ENCODE measurements around the gene SSBP4. TPM values are rescaled to one million over a fixed set of nuclear protein-coding genes. Genes with fewer than 3 reads are reported as not detected.

SSBP4 gene
- total and polyA plus RNA-seq, 12 donors, result 9.1 to 160 (median 73.7) TPM

DNA sequence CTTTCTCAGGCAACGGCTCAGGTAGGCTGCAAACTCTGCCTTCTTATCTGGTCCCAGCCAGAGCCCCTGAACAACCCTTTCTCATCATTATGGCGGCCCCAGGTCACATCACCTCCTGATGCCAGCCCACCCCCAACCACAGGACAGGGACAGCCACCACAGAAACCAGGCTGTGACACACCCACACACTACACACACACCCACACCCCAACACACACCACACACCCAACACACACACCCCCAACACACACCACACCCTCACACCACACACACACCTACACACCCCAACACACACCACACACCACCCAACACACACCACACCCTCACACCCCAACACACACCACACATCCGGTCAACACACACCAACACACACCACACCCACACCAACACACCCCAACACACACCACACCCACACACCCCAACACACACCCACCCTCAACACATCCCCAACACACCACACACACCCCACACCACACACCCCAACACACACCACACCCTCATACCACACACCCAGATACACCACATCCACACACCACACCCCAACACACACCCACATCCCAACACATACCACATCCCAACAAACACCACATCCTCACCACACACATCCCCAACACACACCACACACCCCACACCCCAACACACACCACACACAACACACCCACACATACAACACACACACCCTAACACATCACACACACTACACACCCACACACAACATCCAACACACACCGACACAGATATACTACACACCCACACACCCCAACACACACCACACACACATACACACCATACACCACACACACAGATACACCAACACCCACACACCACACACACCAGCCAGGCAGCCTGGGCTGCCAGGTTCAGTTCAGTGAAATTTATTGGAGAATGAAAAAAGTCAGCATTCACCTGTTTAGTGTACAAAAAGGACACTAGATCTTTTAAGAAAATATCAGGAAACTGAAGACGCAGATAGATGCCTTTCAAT, 22.9 kb downstream of the SSBP4 start:
- intact Hi-C loops (cut with DNase I), result loop anchor here in 1 of 2 donors (10.0 kb wide), 1 partner anchor 233 kb away; no protein-coding TSS in a partner anchor
- Histone ChIP-seq H3K27me3 (no peaks in the 10 kb centered on the region), H3K36me3 (replicated peaks in 1 of 2) (peaks cover 0 to 37% of the 10 kb centered on the region in 2 donors), H3K9me3 (replicated peaks in 1 of 3) (no peaks in the 10 kb centered on the region), H3K4me1 (replicated peaks in 1 of 2) (peaks cover 21 to 23% of the 10 kb centered on the region in 2 donors), H3K4me3 (no peak overlapping the region), H3K27ac (no peak overlapping the region)
- WGBS, 4 donors, result 71 to 88% (median 85%) methylated on average over 4 to 5 of the region's 5 CpGs
- TF ChIP-seq CTCF (IDR thresholded peaks at IDR 0.05) (no peak), POLR2A (IDR thresholded peaks at IDR 0.05) (no peak)
- DNase-seq, result peak in 1 of 7 donors; percentile 35

- WGBS, 4 donors, result 65 to 92% (median 82%) methylated on average over 7 to 12 of the region's 12 CpGs
- intact Hi-C loops (cut with DNase I), result loop anchor here in 1 of 2 donors (10.0 kb wide), 1 partner anchor 232 kb away; no protein-coding TSS in a partner anchor
- no peaks in the 10 kb centered on the region for H3K27me3 ChIP-seq
- no peak for DNase-seq
- H3K4me1 ChIP-seq (replicated peaks in 1 of 2), result peaks cover 16 to 18% of the 10 kb centered on the region in 2 donors
- no peaks in the 10 kb centered on the region for H3K9me3 ChIP-seq (replicated peaks in 1 of 3)
- H3K36me3 ChIP-seq (replicated peaks in 1 of 2), result peaks cover 0 to 37% of the 10 kb centered on the region in 2 donors
- no peak for TF ChIP-seq POLR2A (IDR thresholded peaks at IDR 0.05)
- no peak for TF ChIP-seq CTCF (IDR thresholded peaks at IDR 0.05)
- no peak overlapping the region for H3K4me3 ChIP-seq
- H3K27ac ChIP-seq, result no peak overlapping the region
Observed at GRCh38 chr19:18442941-18443340, 23.7 kb downstream of the SSBP4 start.

GRCh38 chr19:18443406-18443805, 24.2 kb downstream of the SSBP4 start:
- intact Hi-C loops (cut with DNase I), result loop anchor here in 1 of 2 donors (10.0 kb wide), 1 partner anchor 231 kb away; no protein-coding TSS in a partner anchor
- no peak for DNase-seq
- Histone ChIP-seq H3K27ac (no peak overlapping the region), H3K36me3 (replicated peaks in 1 of 2) (peaks cover 0 to 42% of the 10 kb centered on the region in 2 donors), H3K27me3 (no peaks in the 10 kb centered on the region), H3K4me1 (replicated peaks in 1 of 2) (peaks cover 12 to 14% of the 10 kb centered on the region in 2 donors), H3K4me3 (no peak overlapping the region), H3K9me3 (replicated peaks in 1 of 3) (no peaks in the 10 kb centered on the region)
- TF ChIP-seq CTCF (IDR thresholded peaks at IDR 0.05) (no peak), POLR2A (IDR thresholded peaks at IDR 0.05) (no peak)
- WGBS, 4 donors, result 85 to 98% (median 93%) methylated on average over 3 to 6 of the region's 6 CpGs

GRCh38 chr19:18443831-18444230, 24.6 kb downstream of the SSBP4 start:
- intact Hi-C loops (cut with DNase I), result loop anchor here in 1 of 2 donors (10.0 kb wide), 1 partner anchor 231 kb away; no protein-coding TSS in a partner anchor
- peaks cover 7 to 10% of the 10 kb centered on the region in 2 donors for H3K4me1 ChIP-seq (replicated peaks in 1 of 2)
- no peaks in the 10 kb centered on the region for H3K27me3 ChIP-seq
- H3K36me3 ChIP-seq (replicated peaks in 1 of 2), result peaks cover 0 to 46% of the 10 kb centered on the region in 2 donors
- no peak overlapping the region for H3K4me3 ChIP-seq
- DNase-seq, result no peak
- no peak overlapping the region for H3K27ac ChIP-seq
- no peaks in the 10 kb centered on the region for H3K9me3 ChIP-seq (replicated peaks in 1 of 3)
- 84 to 90% (median 87%) methylated on average over 11 of the region's 11 CpGs for WGBS, 4 donors
- TF ChIP-seq CTCF (IDR thresholded peaks at IDR 0.05), result no peak
- no peak for TF ChIP-seq POLR2A (IDR thresholded peaks at IDR 0.05)
